ENCODE results near the gene LRRN4CL.

LRRN4CL gene

DNA sequence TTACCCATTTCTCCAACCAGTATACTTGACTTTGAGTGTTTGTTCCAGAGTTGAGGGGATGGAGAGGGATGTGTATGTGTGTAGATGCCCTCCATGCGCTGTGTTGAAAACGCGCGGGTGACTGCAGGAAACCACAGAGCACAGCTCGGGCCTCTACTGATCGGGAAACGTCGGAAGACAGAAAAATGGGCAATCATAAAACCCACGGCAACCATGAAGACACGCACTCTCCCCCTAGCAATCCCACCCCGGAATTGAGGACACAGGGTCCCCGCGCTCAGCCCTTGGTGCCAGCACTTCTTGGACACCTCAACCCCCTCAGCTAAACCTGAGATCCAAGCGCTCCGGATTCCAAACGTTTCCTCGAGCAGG, 18.1 kb downstream of the LRRN4CL start:
- Histone ChIP-seq H3K27ac (ENCODE audit: low read length) (peak overlapping the region; percentile 70), H3K36me3 (ENCODE audit: control insufficient read depth, low read depth, low read length) (peaks cover 18% of the 10 kb centered on the region), H3K9me3 (ENCODE audit: control insufficient read depth, low read depth, low read length) (no peaks in the 10 kb centered on the region), H3K4me1 (ENCODE audit: control insufficient read depth, low read depth, low read length) (peaks cover 13% of the 10 kb centered on the region), H3K4me3 (ENCODE audit: low read length) (peak overlapping the region; percentile 80), H3K27me3 (ENCODE audit: control insufficient read depth, insufficient read depth, low read length) (no peaks in the 10 kb centered on the region), H3K9ac (ENCODE audit: low read length) (peak overlapping the region; percentile 78)

GRCh38 chr11:62669420-62670161, 19.7 kb downstream of the LRRN4CL start:
- Histone ChIP-seq H3K4me1 (ENCODE audit: control insufficient read depth, low read depth, low read length) (peaks cover 15% of the 10 kb centered on the region), H3K9me3 (ENCODE audit: control insufficient read depth, low read depth, low read length) (no peaks in the 10 kb centered on the region), H3K9ac (ENCODE audit: low read length) (no peak overlapping the region), H3K27ac (ENCODE audit: low read length) (no peak overlapping the region), H3K27me3 (ENCODE audit: control insufficient read depth, insufficient read depth, low read length) (no peaks in the 10 kb centered on the region), H3K36me3 (ENCODE audit: control insufficient read depth, low read depth, low read length) (peaks cover 14% of the 10 kb centered on the region), H3K4me3 (ENCODE audit: low read length) (no peak overlapping the region)

DNA sequence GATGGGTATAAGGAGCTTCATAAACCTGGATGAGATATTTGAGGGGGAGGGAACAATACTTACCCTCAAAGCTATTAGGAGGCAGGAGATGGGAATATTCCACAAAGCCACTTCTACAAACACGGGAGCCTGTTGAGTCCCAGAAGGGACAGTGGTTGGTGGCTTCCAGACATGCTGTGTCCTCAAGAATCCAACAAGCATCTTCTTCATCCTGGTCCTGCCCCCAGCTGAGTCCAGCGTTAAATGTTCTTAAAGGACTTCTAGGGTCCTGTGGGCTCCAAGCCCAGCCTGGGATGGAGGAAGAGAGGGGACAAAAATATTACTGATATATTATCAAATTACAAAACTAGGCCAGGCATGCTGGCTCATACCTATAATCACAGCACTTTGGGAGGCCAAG, 21.9 kb downstream of the LRRN4CL start:
- no peak overlapping the region for H3K9ac ChIP-seq (ENCODE audit: low read length)
- peaks cover 20% of the 10 kb centered on the region for H3K36me3 ChIP-seq (ENCODE audit: control insufficient read depth, low read depth, low read length)
- no peaks in the 10 kb centered on the region for H3K27me3 ChIP-seq (ENCODE audit: control insufficient read depth, insufficient read depth, low read length)
- H3K4me3 ChIP-seq (ENCODE audit: low read length): peak overlapping the region; percentile 97
- no peak overlapping the region for H3K27ac ChIP-seq (ENCODE audit: low read length)
- H3K9me3 ChIP-seq (ENCODE audit: control insufficient read depth, low read depth, low read length): no peaks in the 10 kb centered on the region
- H3K4me1 ChIP-seq (ENCODE audit: control insufficient read depth, low read depth, low read length): peaks cover 15% of the 10 kb centered on the region

GRCh38 chr11:62666259-62666926, 22.9 kb downstream of the LRRN4CL start:
- no peaks in the 10 kb centered on the region for H3K27me3 ChIP-seq (ENCODE audit: control insufficient read depth, insufficient read depth, low read length)
- H3K4me1 ChIP-seq (ENCODE audit: control insufficient read depth, low read depth, low read length): peaks cover 15% of the 10 kb centered on the region
- peaks cover 24% of the 10 kb centered on the region for H3K36me3 ChIP-seq (ENCODE audit: control insufficient read depth, low read depth, low read length)
- H3K9me3 ChIP-seq (ENCODE audit: control insufficient read depth, low read depth, low read length): no peaks in the 10 kb centered on the region
- peak overlapping the region; percentile 95 for H3K9ac ChIP-seq (ENCODE audit: low read length)
- H3K27ac ChIP-seq (ENCODE audit: low read length): peak overlapping the region; percentile 68
- peak overlapping the region; percentile 97 for H3K4me3 ChIP-seq (ENCODE audit: low read length)

- no peaks in the 10 kb centered on the region for H3K9me3 ChIP-seq (ENCODE audit: control insufficient read depth, low read depth, low read length)
- peak overlapping the region; percentile 68 for H3K27ac ChIP-seq (ENCODE audit: low read length)
- H3K4me3 ChIP-seq (ENCODE audit: low read length): peak overlapping the region; percentile 97
- no peaks in the 10 kb centered on the region for H3K27me3 ChIP-seq (ENCODE audit: control insufficient read depth, insufficient read depth, low read length)
- H3K36me3 ChIP-seq (ENCODE audit: control insufficient read depth, low read depth, low read length): peaks cover 24% of the 10 kb centered on the region
- peaks cover 15% of the 10 kb centered on the region for H3K4me1 ChIP-seq (ENCODE audit: control insufficient read depth, low read depth, low read length)
- peak overlapping the region; percentile 95 for H3K9ac ChIP-seq (ENCODE audit: low read length)
Measured at GRCh38 chr11:62665599-62666258, 23.6 kb downstream of the LRRN4CL start.

GRCh38 chr11:62665075-62665598, 24.2 kb downstream of the LRRN4CL start, which contains the start of the genes C11orf98 and CSKMT:
TSS of gene C11orf98 (minus strand) at chr11:62665210. CDS start at chr11:62665169, 41 bp downstream.
TSS of gene CSKMT (plus strand) at chr11:62665312. CDS start at chr11:62665880, 568 bp downstream.
- Histone ChIP-seq H3K9me3 (ENCODE audit: control insufficient read depth, low read depth, low read length) (no peaks in the 10 kb centered on the region), H3K9ac (ENCODE audit: low read length) (peak within 1 kb of the TSS; percentile 95), H3K4me3 (ENCODE audit: low read length) (peak within 1 kb of the TSS; percentile 97), H3K27me3 (ENCODE audit: control insufficient read depth, insufficient read depth, low read length) (no peaks in the 10 kb centered on the region), H3K27ac (ENCODE audit: low read length) (peak within 1 kb of the TSS; percentile 68), H3K36me3 (ENCODE audit: control insufficient read depth, low read depth, low read length) (peaks cover 24% of the 10 kb centered on the region), H3K4me1 (ENCODE audit: control insufficient read depth, low read depth, low read length) (peaks cover 15% of the 10 kb centered on the region)

DNA sequence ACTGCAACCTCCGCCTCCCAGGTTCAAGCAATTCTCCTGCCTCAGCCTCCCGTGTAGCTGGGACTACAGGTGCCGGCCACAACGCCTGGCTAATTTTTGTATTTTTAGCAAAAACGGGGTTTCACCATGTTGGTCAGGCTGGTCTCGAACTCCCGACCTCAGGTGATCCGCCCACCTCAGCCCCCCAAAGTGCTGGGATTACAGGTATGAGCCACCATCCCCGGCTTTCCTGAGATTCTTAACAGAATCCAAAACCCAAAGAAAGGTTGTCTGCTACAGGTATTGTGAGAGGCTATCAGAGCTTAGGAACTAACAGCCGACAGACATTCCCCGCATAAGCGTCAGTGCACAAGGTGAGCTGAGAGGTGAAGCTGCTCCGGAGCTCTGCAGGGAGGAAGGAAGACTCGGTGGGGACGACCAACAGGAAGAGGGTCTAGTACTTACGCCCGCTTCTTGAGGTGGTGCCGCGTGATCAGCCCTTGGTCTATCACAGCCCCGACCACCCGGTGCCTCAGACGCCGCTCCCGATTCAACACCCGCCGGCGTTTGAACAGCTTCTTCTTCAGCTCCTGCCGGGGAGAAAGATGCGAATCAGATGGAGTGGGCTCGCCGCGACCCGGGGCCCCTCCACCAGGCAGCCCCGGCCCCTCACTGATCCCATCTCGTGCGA, 24.8 kb downstream of the LRRN4CL start:
- Histone ChIP-seq H3K27me3 (ENCODE audit: control insufficient read depth, insufficient read depth, low read length) (no peaks in the 10 kb centered on the region), H3K27ac (ENCODE audit: low read length) (peak overlapping the region; percentile 8), H3K9ac (ENCODE audit: low read length) (peak overlapping the region; percentile 95), H3K9me3 (ENCODE audit: control insufficient read depth, low read depth, low read length) (no peaks in the 10 kb centered on the region), H3K4me3 (ENCODE audit: low read length) (peak overlapping the region; percentile 97), H3K4me1 (ENCODE audit: control insufficient read depth, low read depth, low read length) (peaks cover 15% of the 10 kb centered on the region), H3K36me3 (ENCODE audit: control insufficient read depth, low read depth, low read length) (peaks cover 24% of the 10 kb centered on the region)

- Histone ChIP-seq H3K4me1 (ENCODE audit: control insufficient read depth, low read depth, low read length) (no peaks in the 10 kb centered on the region), H3K27me3 (ENCODE audit: control insufficient read depth, insufficient read depth, low read length) (no peaks in the 10 kb centered on the region), H3K4me3 (ENCODE audit: low read length) (no peak overlapping the region), H3K27ac (ENCODE audit: low read length) (no peak overlapping the region), H3K36me3 (ENCODE audit: control insufficient read depth, low read depth, low read length) (no peaks in the 10 kb centered on the region), H3K9ac (ENCODE audit: low read length) (no peak overlapping the region), H3K9me3 (ENCODE audit: control insufficient read depth, low read depth, low read length) (no peaks in the 10 kb centered on the region)
Measured at GRCh38 chr11:62656796-62657429, 32.4 kb downstream of the LRRN4CL start.

DNA sequence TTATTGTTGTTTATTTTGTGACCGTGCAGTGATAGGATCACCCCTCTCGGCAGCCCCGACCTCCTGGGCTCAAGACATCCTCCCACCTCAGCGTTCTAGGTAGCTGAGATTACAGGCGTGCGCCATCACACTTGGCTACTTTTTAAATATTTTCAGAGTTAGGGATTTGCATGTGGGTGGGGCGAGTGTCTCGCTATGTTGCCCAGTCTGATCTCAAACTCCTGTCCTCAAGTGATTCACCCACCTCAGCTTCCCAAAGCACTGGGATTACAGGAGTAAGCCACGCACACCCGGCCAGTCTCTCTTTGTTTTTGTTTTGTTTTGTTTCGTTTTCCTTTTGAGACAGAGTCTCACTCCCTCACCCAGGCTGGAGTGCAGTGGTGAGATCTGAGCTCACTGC, 35.0 kb downstream of the LRRN4CL start:
- H3K27ac ChIP-seq (ENCODE audit: low read length): no peak overlapping the region
- no peak overlapping the region for H3K4me3 ChIP-seq (ENCODE audit: low read length)
- no peaks in the 10 kb centered on the region for H3K27me3 ChIP-seq (ENCODE audit: control insufficient read depth, insufficient read depth, low read length)
- H3K4me1 ChIP-seq (ENCODE audit: control insufficient read depth, low read depth, low read length): no peaks in the 10 kb centered on the region
- no peaks in the 10 kb centered on the region for H3K9me3 ChIP-seq (ENCODE audit: control insufficient read depth, low read depth, low read length)
- H3K36me3 ChIP-seq (ENCODE audit: control insufficient read depth, low read depth, low read length): peaks cover 5% of the 10 kb centered on the region
- H3K9ac ChIP-seq (ENCODE audit: low read length): no peak overlapping the region

GRCh38 chr11:62652161-62653006, 36.9 kb downstream of the LRRN4CL start:
- H3K9me3 ChIP-seq (ENCODE audit: control insufficient read depth, low read depth, low read length): no peaks in the 10 kb centered on the region
- no peaks in the 10 kb centered on the region for H3K4me1 ChIP-seq (ENCODE audit: control insufficient read depth, low read depth, low read length)
- no peaks in the 10 kb centered on the region for H3K27me3 ChIP-seq (ENCODE audit: control insufficient read depth, insufficient read depth, low read length)
- H3K27ac ChIP-seq (ENCODE audit: low read length): peak overlapping the region; percentile 65
- peaks cover 22% of the 10 kb centered on the region for H3K36me3 ChIP-seq (ENCODE audit: control insufficient read depth, low read depth, low read length)
- H3K9ac ChIP-seq (ENCODE audit: low read length): peak overlapping the region; percentile 92
- peak overlapping the region; percentile 87 for H3K4me3 ChIP-seq (ENCODE audit: low read length)

Data from iPS-18a (cell line).